ENCODE results near the gene SCAANT1.

GRCh38 chr3:63940389-63940757 is 28.2 kb upstream of the SCAANT1 start:
- TF ChIP-seq CTCF (IDR thresholded peaks at IDR 0.05) (no peak), POLR2A (IDR thresholded peaks at IDR 0.05) (no peak), EP300 (IDR thresholded peaks at IDR 0.05) (no peak)
